Gastrocnemius medialis (tissue), 4 donors: ENCODE data around the gene GRIA4.

Source experiments
- CTCF ChIP-seq, 5 experiments: fragments of 450-650 bp in 3 of 5; fragments of 200-600 bp in 2 of 5; sonication (generic) in 2 of 5; IDR thresholded peaks in 4 of 5; conservative IDR thresholded peaks in 1 of 5; 1 replicate in 4 of 5; 2 replicates in 1 of 5; pipeline ENCODE4 v1.5.1; 2016 to 2019; ENCODE audit warnings: antibody characterized with exemption in 5 of 5, mild to moderate bottlenecking in 3 of 5, moderate library complexity in 3 of 5
- POLR2A ChIP-seq, 2 donors: fragments of 450-650 bp; IDR thresholded peaks; one replicate each; pipeline ENCODE4 v1.6.1; 2017; ENCODE audit warnings: antibody characterized with exemption in 2 of 2, mild to moderate bottlenecking in 2 of 2, moderate library complexity in 2 of 2

- TF ChIP-seq CTCF (IDR thresholded peaks at IDR 0.05 in 4 of 5, conservative IDR thresholded peaks at IDR 0.05 in 1 of 5), result no peak
- no peak for TF ChIP-seq POLR2A (IDR thresholded peaks at IDR 0.05)
Measured at GRCh38 chr11:105767931-105768330, 158.1 kb downstream of the GRIA4 start.
